ENCODE data around the gene CASR.

The CASR gene

GRCh38 chr3:122183521-122183892 lies at the start of gene CASR:
Gene CASR (plus strand): TSS chr3:122183668. CDS start chr3:122254190, 70,522 bp downstream.
- no peak for TF ChIP-seq EZH2phosphoT487 (conservative IDR thresholded peaks at IDR 0.05; ENCODE audit: low read length)
- TF ChIP-seq CTCF (IDR thresholded peaks at IDR 0.05; ENCODE audit: insufficient read depth, low read length, poor library complexity, severe bottlenecking) = no peak
- H3K9me3 ChIP-seq (ENCODE audit: insufficient read depth, low read length) = no peaks in the 10 kb centered on the region
- H3K4me3 ChIP-seq (ENCODE audit: insufficient read depth, low read length, poor library complexity, severe bottlenecking) = no peak within 1 kb of the TSS
- H4K20me1 ChIP-seq (ENCODE audit: low read depth, low read length) = no peaks in the 10 kb centered on the region
- no peaks in the 10 kb centered on the region for H3F3A ChIP-seq (ENCODE audit: insufficient read depth)
- H3K4me2 ChIP-seq (ENCODE audit: low read depth, low read length, poor library complexity, severe bottlenecking) = no peak within 1 kb of the TSS
- no peaks in the 10 kb centered on the region for H3K79me2 ChIP-seq (ENCODE audit: insufficient read depth, low read length)
- H3K27me3 ChIP-seq (ENCODE audit: low read length) = no peaks in the 10 kb centered on the region
- no peaks in the 10 kb centered on the region for H3K9me2 ChIP-seq (replicated peaks; ENCODE audit: insufficient read depth, low read length)
- H3K36me3 ChIP-seq (ENCODE audit: low read length) = no peaks in the 10 kb centered on the region
- H2AFZ ChIP-seq (ENCODE audit: low read depth, low read length, severe bottlenecking) = no peak within 1 kb of the TSS
- no peak within 1 kb of the TSS for H3K9ac ChIP-seq (ENCODE audit: low read length)
- no peak within 1 kb of the TSS for H3K27ac ChIP-seq (ENCODE audit: low read depth, low read length)

- TF ChIP-seq CTCF (IDR thresholded peaks at IDR 0.05; ENCODE audit: insufficient read depth, low read length, poor library complexity, severe bottlenecking) (no peak), EZH2phosphoT487 (conservative IDR thresholded peaks at IDR 0.05; ENCODE audit: low read length) (no peak)
- H2AFZ ChIP-seq (ENCODE audit: low read depth, low read length, severe bottlenecking) = no peak overlapping the region
Observed at GRCh38 chr3:122146466-122146865, 37.0 kb upstream of the CASR start.

GRCh38 chr3:122148941-122149627 lies 34.4 kb upstream of the CASR start:
- no peak overlapping the region for H2AFZ ChIP-seq (ENCODE audit: low read depth, low read length, severe bottlenecking)
- no peaks in the 10 kb centered on the region for H3K27me3 ChIP-seq (ENCODE audit: low read length)
- H3K9me2 ChIP-seq (replicated peaks; ENCODE audit: insufficient read depth, low read length) = no peaks in the 10 kb centered on the region
- no peaks in the 10 kb centered on the region for H4K20me1 ChIP-seq (ENCODE audit: low read depth, low read length)
- H3K4me3 ChIP-seq (ENCODE audit: insufficient read depth, low read length, poor library complexity, severe bottlenecking) = no peak overlapping the region
- H3K27ac ChIP-seq (ENCODE audit: low read depth, low read length) = no peak overlapping the region
- no peaks in the 10 kb centered on the region for H3K79me2 ChIP-seq (ENCODE audit: insufficient read depth, low read length)
- H3K36me3 ChIP-seq (ENCODE audit: low read length) = no peaks in the 10 kb centered on the region
- no peak overlapping the region for H3K9ac ChIP-seq (ENCODE audit: low read length)
- H3K9me3 ChIP-seq (ENCODE audit: insufficient read depth, low read length) = peaks cover 4% of the 10 kb centered on the region; the same call in 1 of the 2 replicates
- H3F3A ChIP-seq (ENCODE audit: insufficient read depth) = no peaks in the 10 kb centered on the region
- no peak overlapping the region for H3K4me2 ChIP-seq (ENCODE audit: low read depth, low read length, poor library complexity, severe bottlenecking)
- TF ChIP-seq CTCF (IDR thresholded peaks at IDR 0.05; ENCODE audit: insufficient read depth, low read length, poor library complexity, severe bottlenecking) = no peak
- TF ChIP-seq EZH2phosphoT487 (conservative IDR thresholded peaks at IDR 0.05; ENCODE audit: low read length) = no peak

More at GRCh38 chr3:122146466-122146865, 37.0 kb upstream of the CASR start:
- Histone ChIP-seq H3K79me2 (ENCODE audit: insufficient read depth, low read length) (no peaks in the 10 kb centered on the region), H3K27me3 (ENCODE audit: low read length) (no peaks in the 10 kb centered on the region), H3K9me3 (ENCODE audit: insufficient read depth, low read length) (no peaks in the 10 kb centered on the region), H3F3A (ENCODE audit: insufficient read depth) (no peaks in the 10 kb centered on the region), H3K36me3 (ENCODE audit: low read length) (no peaks in the 10 kb centered on the region), H3K4me3 (ENCODE audit: insufficient read depth, low read length, poor library complexity, severe bottlenecking) (no peak overlapping the region), H3K9me2 (replicated peaks; ENCODE audit: insufficient read depth, low read length) (no peaks in the 10 kb centered on the region), H3K4me2 (ENCODE audit: low read depth, low read length, poor library complexity, severe bottlenecking) (no peak overlapping the region), H4K20me1 (ENCODE audit: low read depth, low read length) (no peaks in the 10 kb centered on the region), H3K9ac (ENCODE audit: low read length) (no peak overlapping the region), H3K27ac (ENCODE audit: low read depth, low read length) (no peak overlapping the region)

Measured in SU-DHL-6 (cell line).